A549 (cell line): ENCODE data around the gene SEC31A. TPM values are rescaled to one million over a fixed set of nuclear protein-coding genes. Genes with fewer than 3 reads are reported as not detected.

Experiments
- ATAC-seq, 2 experiments: fragments of 200-7000 bp in 1 of 2; fragments of >200 bp in 1 of 2; cut with Nextera tagmentation in 1 of 2; cut with Tn5 transposase in 1 of 2; 3 replicates each; pipeline versions ENCODE4 v1.8.0 to v1.9.1; 2018 to 2020; ENCODE audit warnings: mild to moderate bottlenecking in 1 of 2, moderate library complexity in 1 of 2
- CTCF ChIA-PET: fragments of 300-600 bp; sonication (Branson Sonifier 250); formaldehyde crosslinking; extraction: SDS; loops from one replicate; lab custom pipeline; 2021; ENCODE audit warnings: antibody characterized with exemption, inconsistent platforms; lab: Yijun Ruan, JAX
- POLR2A ChIA-PET: fragments of 350-600 bp; formaldehyde crosslinking; extraction: SDS; loops from one replicate; lab custom pipeline; 2021; ENCODE audit warnings: antibody characterized with exemption, inconsistent platforms; lab: Yijun Ruan, JAX
- DNase-seq, 2 experiments: peaks; one replicate each; pipeline versions ENCODE4 v3.0.0 to v3.0.0-alpha.2; 2011 to 2016; ENCODE audit warnings: low read depth in 1 of 2, low spot score in 1 of 2
- FAIRE-seq: peaks from 2 replicates; lab custom pipeline; 2011; peaks lifted over from hg19 to GRCh38; lab: Jason Lieb, UNC
- H3K27ac ChIP-seq, 2 experiments: fragments of >200 bp; sonication (Bioruptor Twin); formaldehyde crosslinking; 3 replicates each; pipeline ENCODE4 v1.5.1; 2016 to 2017
- H3K4me1 ChIP-seq: fragments of >200 bp; sonication (Bioruptor Twin); formaldehyde crosslinking; 3 replicates; pipeline ENCODE4 v1.6.1; 2016
- H3K4me2 ChIP-seq: fragments of >200 bp; sonication (Bioruptor Twin); formaldehyde crosslinking; 3 replicates; pipeline ENCODE4 v1.6.1; 2016
- H3K4me3 ChIP-seq: fragments of >200 bp; sonication (Bioruptor Twin); formaldehyde crosslinking; 3 replicates; pipeline ENCODE4 v1.5.1; 2016
- H3K9me3 ChIP-seq: fragments of >200 bp; sonication (Bioruptor Twin); formaldehyde crosslinking; 3 replicates; pipeline ENCODE4 v1.6.1; 2016
- ATOH8 ChIP-seq: fragments of 250-450 bp; sonication (Bioruptor Pico); IDR thresholded peaks from 2 replicates; pipeline ENCODE4 v1.5.0; 2020; ENCODE audit warnings: low read depth, mild to moderate bottlenecking, moderate library complexity
- BCL3 ChIP-seq: fragments of >200 bp; sonication (Bioruptor Twin); formaldehyde crosslinking; IDR thresholded peaks from 3 replicates; pipeline ENCODE4 v1.6.1; 2016
- CHD2 ChIP-seq: fragments of 150-350 bp; IDR thresholded peaks from 2 replicates; pipeline ENCODE4 v1.6.1; 2014; ENCODE audit warnings: low read length; ENCODE audit not compliant: partially characterized antibody
- CTCF ChIP-seq: fragments of >200 bp; sonication (Bioruptor Twin); formaldehyde crosslinking; IDR thresholded peaks from 3 replicates; pipeline ENCODE4 v1.5.1; 2016
- EHF ChIP-seq: fragments of 250-450 bp; sonication (Bioruptor Pico); IDR thresholded peaks from 2 replicates; pipeline ENCODE4 v1.5.0; 2020; ENCODE audit warnings: mild to moderate bottlenecking
- ESRRA ChIP-seq: fragments of 150-350 bp; IDR thresholded peaks from 2 replicates; pipeline ENCODE4 v1.6.1; 2014; ENCODE audit warnings: mild to moderate bottlenecking, low read length, borderline replicate concordance
- FOSL2 ChIP-seq, 2 experiments: fragments of 450-650 bp in 1 of 2; fragments of >200 bp in 1 of 2; sonication (Bioruptor Twin) in 1 of 2; formaldehyde crosslinking; IDR thresholded peaks; 2 replicates each; pipeline versions ENCODE4 v1.5.0 to v1.6.1; 2016 to 2020; ENCODE audit warnings: mild to moderate bottlenecking in 1 of 2, moderate library complexity in 1 of 2
- HES2 ChIP-seq: fragments of >200 bp; sonication (Bioruptor Twin); formaldehyde crosslinking; IDR thresholded peaks from 2 replicates; pipeline ENCODE4 v1.6.1; 2016
- HEYL ChIP-seq: fragments of 250-450 bp; sonication (Bioruptor Pico); IDR thresholded peaks from 2 replicates; pipeline ENCODE4 v1.8.0; 2021; ENCODE audit warnings: mild to moderate bottlenecking, moderate library complexity
- HOXB13 ChIP-seq: fragments of 250-450 bp; sonication (Bioruptor Pico); IDR thresholded peaks from 2 replicates; pipeline ENCODE4 v1.5.0; 2020; ENCODE audit warnings: low read depth, mild to moderate bottlenecking, moderate library complexity
- KDM1A ChIP-seq: fragments of 200-600 bp; sonication (generic); IDR thresholded peaks from 2 replicates; pipeline ENCODE4 v1.6.1; 2016; ENCODE audit warnings: low read depth, mild to moderate bottlenecking
- MAX ChIP-seq: IDR thresholded peaks from 2 replicates; pipeline ENCODE4 v1.6.1; 2012
- NFE2L2 ChIP-seq: fragments of 150-350 bp; conservative IDR thresholded peaks from 2 replicates; pipeline ENCODE4 v1.6.1; 2014; ENCODE audit warnings: low read length
- NPAS2 ChIP-seq: fragments of 250-450 bp; sonication (Bioruptor Pico); IDR thresholded peaks from 2 replicates; pipeline ENCODE4 v1.8.0; 2022; ENCODE audit warnings: mild to moderate bottlenecking, moderate library complexity, borderline replicate concordance
- PBX3 ChIP-seq: IDR thresholded peaks from 2 replicates; pipeline ENCODE4 v1.6.1; 2012
- POLR2A ChIP-seq: IDR thresholded peaks from 2 replicates; pipeline ENCODE4 v1.6.1; 2012; ENCODE audit warnings: mild to moderate bottlenecking, low read length
- RCOR1 ChIP-seq: fragments of 150-350 bp; IDR thresholded peaks from 2 replicates; pipeline ENCODE4 v1.6.1; 2014; ENCODE audit warnings: antibody characterized with exemption, low read length, low read depth
- SREBF2 ChIP-seq: fragments of 450-650 bp; IDR thresholded peaks from 2 replicates; pipeline ENCODE4 v1.6.1; 2014; ENCODE audit warnings: mild to moderate bottlenecking, moderate library complexity
- USF2 ChIP-seq: fragments of 450-650 bp; IDR thresholded peaks from 2 replicates; pipeline ENCODE4 v1.6.1; 2014; ENCODE audit warnings: antibody characterized with exemption
- ZNF302 ChIP-seq: fragments of 250-450 bp; sonication (Bioruptor Pico); IDR thresholded peaks from 2 replicates; pipeline ENCODE4 v1.9.0; 2021; ENCODE audit warnings: inconsistent platforms, mild to moderate bottlenecking, moderate library complexity
- WGBS: methylation state at CpG from one replicate; pipeline ENCODE4 v1.1.6; 2017; ENCODE audit errors: missing lambda C conversion rate; 5-methylcytosine and 5-hydroxymethylcytosine counted together
- polyA plus RNA-seq, 4 experiments: library from polyadenylated mRNA; depleted of rRNA in 3 of 4; stranded (reverse); fragments of >200 nt; fragmentation: RNase III in 1 of 4; extraction: RNeasy Plus Mini Kit Qiagen cat#74134 plus additional on column Dnase treatment in 1 of 4; gene quantifications; 2 replicates in 3 of 4; 3 replicates in 1 of 4; pipeline ENCODE4 v1.2.3, GENCODE V29; 2011 to 2017

The SEC31A gene
- polyA plus RNA-seq, 2 of the 4 experiments (the other 2 are of a cell fraction), result 67.8 to 127 TPM

GRCh38 chr4:82889287-82889686 lies 1.7 kb downstream of the SEC31A start:
- no peak for ATAC-seq
- H3K4me3 ChIP-seq, result peak overlapping the region; percentile 61
- FAIRE-seq, result no peak
- H3K4me1 ChIP-seq, result peaks cover 49% of the 10 kb centered on the region
- no peak for DNase-seq
- 25% methylated on average over 6 of the region's 6 CpGs for WGBS
- TF ChIP-seq POLR2A (no peak), ESRRA (no peak), HOXB13 (no peak), BCL3 (no peak), RCOR1 (no peak), NPAS2 (no peak), MAX (no peak), ZNF302 (CRISPR knock-in tag) (no peak), KDM1A (no peak), SREBF2 (no peak), HES2 (no peak), USF2 (no peak), CHD2 (no peak), HEYL (CRISPR knock-in tag) (no peak), PBX3 (no peak)
- ChIA-PET POLR2A (interaction anchor here (0.6 to 0.7 kb wide), 2 partner anchors 11 to 17 kb away, joined by 3 to 5 read pairs; no protein-coding TSS in a partner anchor), CTCF (interaction anchor here (2.0 kb wide), 2 partner anchors 10 to 36 kb away, joined by 8 to 13 read pairs; no protein-coding TSS in a partner anchor)
- H3K9me3 ChIP-seq, result no peaks in the 10 kb centered on the region
- H3K4me2 ChIP-seq, result peak overlapping the region; percentile 77
- H3K27ac ChIP-seq, result peak overlapping the region; percentile 89 to 96; a peak in 5 of 6 replicates

- ChIA-PET CTCF (interaction anchor here (0.5 kb wide), 1 partner anchor 16 kb away, joined by 3 read pairs; no protein-coding TSS in a partner anchor), POLR2A (interaction anchor here (0.8 kb wide), 1 partner anchor 14 kb away, joined by 5 read pairs; the partner anchor contains the start of gene THAP9)
- WGBS, result 30% methylated on average over 5 of the region's 5 CpGs
- H3K27ac ChIP-seq, result peak overlapping the region; percentile 53 to 58; a peak in 3 of 6 replicates
- ATAC-seq, result no peak
- TF ChIP-seq HEYL (CRISPR knock-in tag) (no peak), CTCF (no peak), FOSL2 (IDR thresholded peaks at IDR 0.05) (no peak), FOSL2 (CRISPR knock-in tag; IDR thresholded peaks at IDR 0.05) (no peak), SREBF2 (no peak), CHD2 (no peak), EHF (no peak), NFE2L2 (no peak), ATOH8 (CRISPR knock-in tag) (no peak)
- no peaks in the 10 kb centered on the region for H3K9me3 ChIP-seq
- peak overlapping the region; percentile 78 for H3K4me2 ChIP-seq
- FAIRE-seq, result no peak
- H3K4me3 ChIP-seq, result no peak overlapping the region
- DNase-seq, result no peak
- H3K4me1 ChIP-seq, result peaks cover 43% of the 10 kb centered on the region
These were observed 4.6 kb downstream of the SEC31A start for GRCh38 chr4:82886147-82886942.
